GM12874 (cell line): ENCODE measurements around the gene PDF.

Experiments used
- TF ChIP-seq, protein P1 (sequence below): IDR thresholded peaks from 2 replicates; pipeline ENCODE4 v1.5.1; 2011; ENCODE audit warnings: low read depth, mild to moderate bottlenecking, control low read depth, low read length, moderate library complexity; ENCODE audit not compliant: insufficient read depth

PDF gene, protein sequence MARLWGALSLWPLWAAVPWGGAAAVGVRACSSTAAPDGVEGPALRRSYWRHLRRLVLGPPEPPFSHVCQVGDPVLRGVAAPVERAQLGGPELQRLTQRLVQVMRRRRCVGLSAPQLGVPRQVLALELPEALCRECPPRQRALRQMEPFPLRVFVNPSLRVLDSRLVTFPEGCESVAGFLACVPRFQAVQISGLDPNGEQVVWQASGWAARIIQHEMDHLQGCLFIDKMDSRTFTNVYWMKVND

GRCh38 chr16:69330286-69331109, at the start of gene PDF:
TSS of gene PDF (minus strand) at chr16:69330588. CDS start at chr16:69330570, 18 bp downstream.
- TF ChIP-seq, protein P1, sequence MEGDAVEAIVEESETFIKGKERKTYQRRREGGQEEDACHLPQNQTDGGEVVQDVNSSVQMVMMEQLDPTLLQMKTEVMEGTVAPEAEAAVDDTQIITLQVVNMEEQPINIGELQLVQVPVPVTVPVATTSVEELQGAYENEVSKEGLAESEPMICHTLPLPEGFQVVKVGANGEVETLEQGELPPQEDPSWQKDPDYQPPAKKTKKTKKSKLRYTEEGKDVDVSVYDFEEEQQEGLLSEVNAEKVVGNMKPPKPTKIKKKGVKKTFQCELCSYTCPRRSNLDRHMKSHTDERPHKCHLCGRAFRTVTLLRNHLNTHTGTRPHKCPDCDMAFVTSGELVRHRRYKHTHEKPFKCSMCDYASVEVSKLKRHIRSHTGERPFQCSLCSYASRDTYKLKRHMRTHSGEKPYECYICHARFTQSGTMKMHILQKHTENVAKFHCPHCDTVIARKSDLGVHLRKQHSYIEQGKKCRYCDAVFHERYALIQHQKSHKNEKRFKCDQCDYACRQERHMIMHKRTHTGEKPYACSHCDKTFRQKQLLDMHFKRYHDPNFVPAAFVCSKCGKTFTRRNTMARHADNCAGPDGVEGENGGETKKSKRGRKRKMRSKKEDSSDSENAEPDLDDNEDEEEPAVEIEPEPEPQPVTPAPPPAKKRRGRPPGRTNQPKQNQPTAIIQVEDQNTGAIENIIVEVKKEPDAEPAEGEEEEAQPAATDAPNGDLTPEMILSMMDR, result no peak

- TF ChIP-seq, protein P1, result no peak
Measured at GRCh38 chr16:69378760-69379159, 48.4 kb upstream of the PDF start.

DNA sequence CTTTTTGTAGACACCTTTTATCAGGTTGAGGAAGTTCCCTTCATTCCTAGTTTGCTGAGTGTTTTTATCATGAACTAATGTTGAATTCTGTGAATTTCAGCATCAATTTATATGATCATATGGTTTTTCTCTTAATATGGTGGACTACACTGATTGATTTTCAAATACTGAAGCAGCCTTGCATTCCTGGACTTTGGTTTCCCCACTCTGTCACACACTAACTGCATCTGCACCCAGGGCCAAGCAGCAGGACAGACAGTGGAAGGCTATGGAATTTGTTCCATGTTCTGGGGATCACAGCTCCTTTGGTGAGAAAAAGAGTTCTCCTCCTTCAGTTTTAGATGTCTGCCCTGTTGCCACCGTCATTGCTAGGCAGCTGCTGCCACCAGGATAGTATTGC, 47.6 kb upstream of the PDF start:
- TF ChIP-seq, protein P1, result no peak

GRCh38 chr16:69376393-69377059, 46.1 kb upstream of the PDF start:
- TF ChIP-seq, protein P1, result no peak

DNA sequence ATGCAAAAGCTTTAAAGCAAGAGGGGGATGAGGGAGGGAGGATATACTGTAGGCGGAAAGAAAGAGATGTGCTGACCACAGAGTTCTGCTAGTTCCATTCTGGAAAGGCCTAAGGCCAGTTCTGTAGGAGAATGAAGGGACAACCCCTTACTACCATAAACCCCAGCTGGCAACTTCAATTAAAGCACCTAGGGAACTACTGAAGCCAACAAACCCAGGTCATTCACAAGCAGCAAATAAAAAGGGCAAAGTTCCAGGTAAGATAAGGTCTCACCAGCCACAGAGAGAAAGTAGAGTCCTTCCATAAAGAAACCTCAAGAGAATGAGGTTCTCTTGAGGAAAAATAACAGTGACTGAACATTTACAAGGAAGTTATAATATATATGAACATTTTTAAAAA, 42.6 kb upstream of the PDF start:
- TF ChIP-seq, protein P1, result no peak

DNA sequence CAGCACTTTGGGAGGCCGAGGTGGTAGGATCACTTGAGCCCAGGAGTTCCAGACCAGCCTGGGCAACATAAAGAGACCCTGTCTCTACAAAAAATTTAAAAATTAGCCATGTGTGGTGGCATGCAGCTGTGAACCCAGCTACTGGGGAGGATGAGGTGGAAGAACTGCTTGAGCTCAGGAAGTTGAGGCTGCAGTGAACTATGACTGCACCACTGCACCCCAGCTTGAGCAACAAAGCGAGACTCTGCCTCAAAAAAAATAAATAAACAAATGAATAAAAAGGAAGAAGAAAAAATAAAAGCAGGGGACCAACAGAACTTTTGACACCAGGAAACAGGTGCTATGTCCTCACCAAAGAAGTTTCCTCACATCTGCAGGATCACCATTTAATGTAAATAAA, 41.2 kb upstream of the PDF start:
- TF ChIP-seq, protein P1, result no peak

GRCh38 chr16:69368866-69369265, 38.5 kb upstream of the PDF start:
- TF ChIP-seq, protein P1, result no peak
